ENCODE measurements around the gene PCSK1. TPM values are rescaled to one million over a fixed set of nuclear protein-coding genes. Genes with fewer than 3 reads are reported as not detected.

Gene PCSK1
- total RNA-seq, 1 donor from 2014 or later = not detected

DNA sequence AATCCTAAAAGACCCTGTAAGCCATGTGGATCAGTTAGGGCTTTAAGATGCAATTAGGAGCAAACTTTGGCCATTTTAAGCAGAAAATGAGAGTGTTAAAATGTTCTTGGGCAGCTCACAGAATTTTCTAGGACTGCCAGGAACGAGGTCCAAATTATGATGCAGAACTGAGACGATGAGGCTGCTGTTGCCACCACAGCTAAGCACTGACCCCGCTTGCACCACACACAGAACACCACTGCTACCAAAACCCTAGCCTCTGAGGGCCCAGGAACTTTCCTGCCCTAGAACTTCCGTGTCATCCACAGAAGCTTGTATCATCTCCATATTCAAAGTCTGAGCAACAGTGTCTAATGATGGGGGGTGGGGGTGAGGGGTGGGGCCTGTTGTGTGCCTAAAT lies 41.0 kb upstream of the PCSK1 start:
- intact Hi-C loops (cut with micrococcal nuclease) = no loop called here
- H3K4me3 Mint-ChIP-seq = no peak overlapping the region
- no peak for ATAC-seq (ENCODE audit: low read depth)
- TF ChIP-seq, protein P1, sequence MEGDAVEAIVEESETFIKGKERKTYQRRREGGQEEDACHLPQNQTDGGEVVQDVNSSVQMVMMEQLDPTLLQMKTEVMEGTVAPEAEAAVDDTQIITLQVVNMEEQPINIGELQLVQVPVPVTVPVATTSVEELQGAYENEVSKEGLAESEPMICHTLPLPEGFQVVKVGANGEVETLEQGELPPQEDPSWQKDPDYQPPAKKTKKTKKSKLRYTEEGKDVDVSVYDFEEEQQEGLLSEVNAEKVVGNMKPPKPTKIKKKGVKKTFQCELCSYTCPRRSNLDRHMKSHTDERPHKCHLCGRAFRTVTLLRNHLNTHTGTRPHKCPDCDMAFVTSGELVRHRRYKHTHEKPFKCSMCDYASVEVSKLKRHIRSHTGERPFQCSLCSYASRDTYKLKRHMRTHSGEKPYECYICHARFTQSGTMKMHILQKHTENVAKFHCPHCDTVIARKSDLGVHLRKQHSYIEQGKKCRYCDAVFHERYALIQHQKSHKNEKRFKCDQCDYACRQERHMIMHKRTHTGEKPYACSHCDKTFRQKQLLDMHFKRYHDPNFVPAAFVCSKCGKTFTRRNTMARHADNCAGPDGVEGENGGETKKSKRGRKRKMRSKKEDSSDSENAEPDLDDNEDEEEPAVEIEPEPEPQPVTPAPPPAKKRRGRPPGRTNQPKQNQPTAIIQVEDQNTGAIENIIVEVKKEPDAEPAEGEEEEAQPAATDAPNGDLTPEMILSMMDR (IDR thresholded peaks at IDR 0.05) = no peak
- ChIA-PET POLR2A (no interaction called here), CTCF (no interaction called here)
- no peaks in the 10 kb centered on the region for H3K9me3 Mint-ChIP-seq
- H3K27ac Mint-ChIP-seq = no peak overlapping the region
- H3K36me3 Mint-ChIP-seq (ENCODE audit: low read depth) = no peaks in the 10 kb centered on the region
- no peak for DNase-seq
- no peaks in the 10 kb centered on the region for H3K4me1 Mint-ChIP-seq
- no peaks in the 10 kb centered on the region for H3K27me3 Mint-ChIP-seq

DNA sequence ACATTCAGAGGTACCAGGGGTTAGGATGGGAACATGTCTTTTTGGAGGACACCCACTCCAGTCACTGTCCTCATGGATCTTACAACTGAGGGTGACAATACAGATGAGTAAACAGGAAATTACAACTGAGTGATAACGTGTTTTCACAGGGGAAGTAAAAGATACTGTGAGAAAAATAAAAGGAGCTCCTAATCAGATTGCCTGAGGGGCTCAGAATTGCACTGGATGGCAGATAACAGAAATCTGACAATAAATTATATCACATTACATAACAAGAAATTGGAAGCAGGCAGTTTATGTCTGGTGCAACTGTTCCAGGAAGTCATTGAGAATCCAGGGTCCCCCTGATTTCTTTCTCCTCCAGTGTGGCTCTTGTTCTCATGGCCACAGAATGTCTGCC lies 40.1 kb upstream of the PCSK1 start:
- H3K27me3 Mint-ChIP-seq = no peaks in the 10 kb centered on the region
- no peak for ATAC-seq (ENCODE audit: low read depth)

DNA sequence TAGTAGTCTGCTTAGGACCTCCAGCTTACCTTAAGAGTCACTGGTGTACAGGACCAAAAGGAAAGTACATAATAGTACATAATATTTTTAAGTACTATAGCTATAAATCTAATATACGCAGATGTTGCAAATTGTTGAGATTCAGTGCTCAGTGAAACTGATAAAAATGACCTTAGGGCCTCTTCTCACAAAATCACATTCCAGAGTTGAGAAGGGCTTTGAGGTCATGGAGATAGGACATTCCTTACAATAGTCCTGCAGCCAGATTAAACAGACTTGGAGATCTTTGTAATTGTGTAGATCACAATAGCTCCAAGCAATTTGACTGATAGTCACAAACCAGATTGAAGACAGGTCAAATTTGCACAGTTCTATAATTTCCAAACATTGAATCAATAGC lies 37.7 kb upstream of the PCSK1 start:
- no peak for ATAC-seq (ENCODE audit: low read depth)
- no peak overlapping the region for H3K27ac Mint-ChIP-seq
- CTCF ChIA-PET = no interaction called here
- no peaks in the 10 kb centered on the region for H3K9me3 Mint-ChIP-seq
- no peaks in the 10 kb centered on the region for H3K4me1 Mint-ChIP-seq
- peaks cover 10% of the 10 kb centered on the region for H3K27me3 Mint-ChIP-seq
- intact Hi-C loops (cut with micrococcal nuclease) = no loop called here
- H3K36me3 Mint-ChIP-seq (ENCODE audit: low read depth) = no peaks in the 10 kb centered on the region
- no peak overlapping the region for H3K4me3 Mint-ChIP-seq
- TF ChIP-seq, protein P1 (IDR thresholded peaks at IDR 0.05) = no peak
- no peak for DNase-seq
- POLR2A ChIA-PET = no interaction called here

More for the DNA sequence above, 40.1 kb upstream of the PCSK1 start:
- ChIA-PET CTCF (no interaction called here), POLR2A (no interaction called here)
- intact Hi-C loops (cut with micrococcal nuclease) = no loop called here
- Mint-ChIP-seq H3K4me3 (no peak overlapping the region), H3K9me3 (no peaks in the 10 kb centered on the region), H3K27ac (no peak overlapping the region), H3K4me1 (no peaks in the 10 kb centered on the region), H3K36me3 (ENCODE audit: low read depth) (no peaks in the 10 kb centered on the region)
- TF ChIP-seq, protein P1 (IDR thresholded peaks at IDR 0.05) = no peak
- no peak for DNase-seq

DNA sequence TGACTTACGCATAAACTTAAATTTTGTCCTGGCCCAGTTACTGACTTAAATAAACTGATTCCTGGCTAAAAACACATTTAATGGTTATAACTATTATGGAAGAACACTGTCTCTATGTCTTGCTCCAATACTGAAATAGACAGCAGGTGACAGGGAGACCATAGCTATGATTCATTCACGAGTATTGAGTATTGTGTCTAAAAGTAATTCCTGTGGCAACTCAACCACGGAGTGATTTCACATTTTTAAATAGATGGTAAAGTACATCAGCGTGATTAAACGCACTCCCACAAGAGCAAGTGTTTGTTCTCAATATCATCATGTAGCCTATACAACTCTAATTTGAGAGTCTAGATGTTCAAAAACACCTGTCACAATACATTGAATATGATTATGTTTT lies 35.9 kb upstream of the PCSK1 start:
- intact Hi-C loops (cut with micrococcal nuclease) = no loop called here
- Mint-ChIP-seq H3K36me3 (ENCODE audit: low read depth) (no peaks in the 10 kb centered on the region), H3K27me3 (peaks cover 10% of the 10 kb centered on the region), H3K4me3 (no peak overlapping the region), H3K9me3 (no peaks in the 10 kb centered on the region), H3K4me1 (no peaks in the 10 kb centered on the region), H3K27ac (no peak overlapping the region)
- no peak for ATAC-seq (ENCODE audit: low read depth)
- DNase-seq = no peak
- POLR2A ChIA-PET = no interaction called here
- TF ChIP-seq, protein P1 (IDR thresholded peaks at IDR 0.05) = no peak
- CTCF ChIA-PET = no interaction called here

DNA sequence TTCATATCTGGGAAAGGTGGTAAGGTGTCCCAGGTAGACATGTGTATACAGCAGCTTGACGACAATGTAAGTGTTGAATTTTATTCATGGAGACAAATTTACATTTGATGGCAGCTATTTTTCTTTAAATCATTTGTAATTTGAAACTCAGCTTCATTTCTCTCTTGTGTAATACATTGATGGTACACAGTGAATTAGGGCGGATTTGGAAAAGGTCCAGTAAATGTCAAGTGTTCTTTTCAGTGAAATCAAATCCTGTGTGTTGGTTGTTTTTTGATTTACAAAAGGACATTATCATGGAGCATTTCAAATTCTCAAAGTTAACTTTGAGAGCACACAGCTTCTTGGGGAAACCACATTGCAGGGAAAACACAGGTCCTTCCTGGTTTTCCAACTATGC lies 30.0 kb upstream of the PCSK1 start:
- Mint-ChIP-seq H3K36me3 (ENCODE audit: low read depth) (no peaks in the 10 kb centered on the region), H3K27ac (no peak overlapping the region), H3K9me3 (no peaks in the 10 kb centered on the region), H3K27me3 (peaks cover 17% of the 10 kb centered on the region), H3K4me1 (no peaks in the 10 kb centered on the region), H3K4me3 (no peak overlapping the region)
- ATAC-seq (ENCODE audit: low read depth) (no peak), DNase-seq (no peak)
- TF ChIP-seq, protein P1 (IDR thresholded peaks at IDR 0.05) = no peak
- POLR2A ChIA-PET = no interaction called here
- intact Hi-C loops (cut with micrococcal nuclease) = no loop called here
- CTCF ChIA-PET = no interaction called here

Measured in activated B cell treated with CpG ODN at 0.5 μM for 24 hours (primary cell).